Measurements from ENCODE around the gene SAP30BP.

SAP30BP gene

GRCh38 chr17:75666959-75667790 lies at the start of gene SAP30BP, which contains the start of gene RECQL5:
Gene SAP30BP, plus strand, starts transcription at chr17:75667338. Its CDS starts 35 bp downstream, at chr17:75667373.
Gene RECQL5, minus strand, starts transcription at chr17:75667154. Its CDS starts 597 bp downstream, at chr17:75666557.
- DNase-seq (ENCODE audit: low read depth in 2 of 3, low spot score in 1 of 3), result peak; percentile 96 to 98 (median 97)

- DNase-seq (ENCODE audit: low read depth in 2 of 3, low spot score in 1 of 3), result no peak
Measured at GRCh38 chr17:75617675-75618074, 49.5 kb upstream of the SAP30BP start.

GRCh38 chr17:75619506-75620431 lies 47.4 kb upstream of the SAP30BP start:
- DNase-seq (ENCODE audit: low read depth in 2 of 3, low spot score in 1 of 3), result peak in 1 of 3 donors; percentile 11

- DNase-seq (ENCODE audit: low read depth in 2 of 3, low spot score in 1 of 3), result no peak
Measured at GRCh38 chr17:75621489-75621888, 45.6 kb upstream of the SAP30BP start.

GRCh38 chr17:75622076-75622475 lies 45.1 kb upstream of the SAP30BP start:
- DNase-seq (ENCODE audit: low read depth in 2 of 3, low spot score in 1 of 3), result no peak

GRCh38 chr17:75622771-75623273 lies 44.3 kb upstream of the SAP30BP start:
- no peak for DNase-seq (ENCODE audit: low read depth in 2 of 3, low spot score in 1 of 3)

GRCh38 chr17:75623386-75623785 lies 43.8 kb upstream of the SAP30BP start:
- DNase-seq (ENCODE audit: low read depth in 2 of 3, low spot score in 1 of 3), result no peak

GRCh38 chr17:75624021-75624420 lies 43.1 kb upstream of the SAP30BP start:
- no peak for DNase-seq (ENCODE audit: low read depth in 2 of 3, low spot score in 1 of 3)

- DNase-seq (ENCODE audit: low read depth in 2 of 3, low spot score in 1 of 3), result no peak
Measured at GRCh38 chr17:75624714-75625345, 42.3 kb upstream of the SAP30BP start.

GRCh38 chr17:75625813-75626486 lies 41.2 kb upstream of the SAP30BP start:
- DNase-seq (ENCODE audit: low read depth in 2 of 3, low spot score in 1 of 3), result no peak

- DNase-seq (ENCODE audit: low read depth in 2 of 3, low spot score in 1 of 3), result no peak
Measured at GRCh38 chr17:75626496-75627038, 40.6 kb upstream of the SAP30BP start.

- no peak for DNase-seq (ENCODE audit: low read depth in 2 of 3, low spot score in 1 of 3)
Measured at GRCh38 chr17:75627094-75627493, 40.0 kb upstream of the SAP30BP start.

- DNase-seq (ENCODE audit: low read depth in 2 of 3, low spot score in 1 of 3), result no peak
Measured at GRCh38 chr17:75628425-75628824, 38.7 kb upstream of the SAP30BP start.

- no peak for DNase-seq (ENCODE audit: low read depth in 2 of 3, low spot score in 1 of 3)
Measured at GRCh38 chr17:75629157-75629556, 38.0 kb upstream of the SAP30BP start.

- no peak for DNase-seq (ENCODE audit: low read depth in 2 of 3, low spot score in 1 of 3)
Measured at GRCh38 chr17:75630071-75630917, 36.8 kb upstream of the SAP30BP start.

GRCh38 chr17:75631353-75631752 lies 35.8 kb upstream of the SAP30BP start:
- DNase-seq (ENCODE audit: low read depth in 2 of 3, low spot score in 1 of 3), result no peak

GRCh38 chr17:75632428-75632827 lies 34.7 kb upstream of the SAP30BP start:
- no peak for DNase-seq (ENCODE audit: low read depth in 2 of 3, low spot score in 1 of 3)

GRCh38 chr17:75632863-75633485 lies 34.2 kb upstream of the SAP30BP start, which contains the start of gene SMIM5:
Gene SMIM5, plus strand, starts transcription at chr17:75633434. Its CDS starts 6,768 bp downstream, at chr17:75640202.
- DNase-seq (ENCODE audit: low read depth in 2 of 3, low spot score in 1 of 3), result peak; percentile 72 to 80 (median 79)

All from stimulated activated CD4-positive, alpha-beta T cell treated with anti-CD3 and anti-CD28 coated beads, Interleukin-12 subunit alpha, Interleukin-12 subunit beta, amount 100 ng/mL, for 48 hours (primary cell).